Neural progenitor cell (in vitro differentiated cells): ENCODE results near the gene MINDY4. TPM values are rescaled to one million over a fixed set of nuclear protein-coding genes. Genes with fewer than 3 reads are reported as not detected.

Source experiments
- DNase-seq: peaks from one replicate; pipeline ENCODE4 v3.0.0-alpha.2; 2016; ENCODE audit warnings: low spot score
- H2AFZ ChIP-seq: fragments of 200-600 bp; sonication (generic); replicated peaks from 2 replicates; pipeline ENCODE4 v1.6.1; 2016; ENCODE audit warnings: antibody characterized with exemption
- H3F3A ChIP-seq: fragments of 200-600 bp; sonication (generic); 2 replicates; pipeline ENCODE4 v1.6.1; 2016; ENCODE audit warnings: antibody characterized with exemption, low read depth
- H3K27ac ChIP-seq: fragments of 200-600 bp; sonication (generic); 2 replicates; pipeline ENCODE4 v1.5.1; 2016; ENCODE audit warnings: mild to moderate bottlenecking
- H3K27me3 ChIP-seq: fragments of 200-600 bp; sonication (generic); 2 replicates; pipeline ENCODE4 v1.6.1; 2016; ENCODE audit warnings: mild to moderate bottlenecking, moderate library complexity
- H3K36me3 ChIP-seq: fragments of 200-600 bp; sonication (generic); 2 replicates; pipeline ENCODE4 v1.5.1; 2016
- H3K4me1 ChIP-seq: fragments of 200-600 bp; sonication (generic); 2 replicates; pipeline ENCODE4 v1.6.1; 2016; ENCODE audit warnings: mixed run types
- H3K4me2 ChIP-seq: fragments of 200-600 bp; sonication (generic); 2 replicates; pipeline ENCODE4 v1.6.1; 2016
- H3K4me3 ChIP-seq: fragments of 200-600 bp; sonication (generic); 2 replicates; pipeline ENCODE4 v1.5.1; 2016
- H3K79me2 ChIP-seq: fragments of 200-600 bp; sonication (generic); 2 replicates; pipeline ENCODE4 v1.6.1; 2016; ENCODE audit warnings: low read depth
- H3K9ac ChIP-seq: fragments of 200-600 bp; sonication (generic); 2 replicates; pipeline ENCODE4 v1.6.1; 2016
- H3K9me3 ChIP-seq: fragments of 200-600 bp; sonication (generic); 2 replicates; pipeline ENCODE4 v1.5.1; 2016; ENCODE audit warnings: low read depth
- H4K20me1 ChIP-seq: fragments of 200-600 bp; sonication (generic); 2 replicates; pipeline ENCODE4 v1.6.1; 2016; ENCODE audit warnings: low read depth
- H3K27ac Mint-ChIP-seq: 3 replicates; pipeline ENCODE4 v1.8.0; 2021; ENCODE audit warnings: mixed read lengths
- H3K27me3 Mint-ChIP-seq: 2 replicates; pipeline ENCODE4 v1.8.0; 2022; ENCODE audit warnings: low read depth, mild to moderate bottlenecking, inconsistent platforms, moderate library complexity, mixed read lengths; ENCODE audit not compliant: insufficient read depth
- H3K36me3 Mint-ChIP-seq: 3 replicates; pipeline ENCODE4 v1.8.0; 2021; ENCODE audit warnings: mixed read lengths
- H3K4me1 Mint-ChIP-seq: 3 replicates; pipeline ENCODE4 v1.8.0; 2021; ENCODE audit warnings: mixed read lengths
- H3K4me3 Mint-ChIP-seq: 3 replicates; pipeline ENCODE4 v1.8.0; 2021; ENCODE audit warnings: mild to moderate bottlenecking, moderate library complexity, mixed read lengths
- H3K9me3 Mint-ChIP-seq: 3 replicates; pipeline ENCODE4 v1.8.0; 2020; ENCODE audit warnings: mixed read lengths
- CTCF ChIP-seq: fragments of 200-600 bp; sonication (generic); IDR thresholded peaks from 2 replicates; pipeline ENCODE4 v1.5.1; 2017; ENCODE audit warnings: antibody characterized with exemption, mild to moderate bottlenecking
- EZH2 ChIP-seq: fragments of 200-600 bp; sonication (generic); IDR thresholded peaks from 2 replicates; pipeline ENCODE4 v1.6.1; 2017; ENCODE audit warnings: antibody characterized with exemption, mild to moderate bottlenecking, moderate library complexity
- EZH2phosphoT487 ChIP-seq: fragments of 200-600 bp; sonication (generic); IDR thresholded peaks from 2 replicates; pipeline ENCODE4 v1.6.1; 2017; ENCODE audit warnings: antibody characterized with exemption
- total RNA-seq: library from RNA; depleted of rRNA; stranded (reverse); fragments of >200 nt; gene quantifications from 2 replicates; pipeline ENCODE4 v1.2.3, GENCODE V29; 2015; ENCODE audit warnings: low replicate concordance

The MINDY4 gene
- total RNA-seq, 1 donor from 2014 or later: 5.9 TPM

DNA sequence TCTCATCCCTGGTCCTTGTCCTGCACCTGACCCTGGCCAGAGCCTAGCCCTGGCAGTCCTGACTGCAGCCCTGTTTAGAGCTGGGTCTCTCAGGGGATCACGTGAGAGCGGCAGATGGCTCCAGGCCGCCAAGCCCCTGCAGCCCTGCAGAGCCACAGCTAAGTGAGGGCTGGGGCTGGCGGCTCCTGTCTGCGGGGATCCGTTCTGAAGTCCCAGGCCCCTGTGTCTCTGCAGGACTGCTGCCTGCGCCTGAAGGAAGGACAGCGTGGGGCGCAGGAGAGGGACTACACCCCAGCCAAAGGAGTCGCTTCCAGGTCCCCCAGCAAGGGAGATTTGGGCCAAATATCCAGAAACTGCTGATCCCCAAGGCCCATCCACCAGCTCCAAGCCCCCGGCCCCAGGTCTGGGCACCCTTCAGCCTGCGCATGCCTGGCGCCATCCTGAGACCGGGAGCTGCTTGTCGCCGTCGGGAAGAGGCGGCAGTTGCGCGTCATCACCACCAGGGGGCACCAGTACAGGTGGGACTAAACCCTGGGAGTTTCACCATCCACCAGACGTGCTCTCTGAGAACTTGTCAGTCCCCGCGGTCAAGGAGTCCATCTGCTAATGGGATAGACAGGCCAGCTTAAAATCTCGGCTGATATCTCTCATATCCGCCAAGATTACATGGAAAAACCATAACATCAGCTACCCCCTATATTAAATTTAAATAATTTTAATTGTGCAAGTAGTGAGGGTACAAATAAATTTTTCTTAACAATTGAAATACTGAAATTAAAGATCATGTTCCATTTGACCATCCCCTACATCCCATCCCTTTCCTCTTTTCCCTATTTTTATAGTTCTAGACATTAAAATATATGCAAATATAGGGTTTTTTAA, 167.5 kb downstream of the MINDY4 start:
- H3K27ac Mint-ChIP-seq: no peak overlapping the region
- H4K20me1 ChIP-seq: no peaks in the 10 kb centered on the region
- no peaks in the 10 kb centered on the region for H3K9me3 ChIP-seq
- no peak overlapping the region for H3K9ac ChIP-seq
- H3K4me3 Mint-ChIP-seq: peak overlapping the region; percentile 21
- H3K9me3 Mint-ChIP-seq: no peaks in the 10 kb centered on the region
- peaks cover 11% of the 10 kb centered on the region for H3K4me1 Mint-ChIP-seq
- peaks cover 8% of the 10 kb centered on the region for H3F3A ChIP-seq
- peak overlapping the region; percentile 82 for H3K4me2 ChIP-seq
- no peak for TF ChIP-seq EZH2
- peak; percentile 95 for TF ChIP-seq CTCF
- TF ChIP-seq EZH2phosphoT487: no peak
- H2AFZ ChIP-seq: peak overlapping the region; percentile 80
- peak; percentile 90 for DNase-seq
- H3K27ac ChIP-seq: no peak overlapping the region
- H3K27me3 Mint-ChIP-seq: peaks cover 5% of the 10 kb centered on the region
- H3K27me3 ChIP-seq: peaks cover 44% of the 10 kb centered on the region
- H3K79me2 ChIP-seq: no peaks in the 10 kb centered on the region
- no peaks in the 10 kb centered on the region for H3K36me3 ChIP-seq
- H3K4me1 ChIP-seq: peaks cover 9% of the 10 kb centered on the region
- no peaks in the 10 kb centered on the region for H3K36me3 Mint-ChIP-seq
- peak overlapping the region; percentile 34 for H3K4me3 ChIP-seq

DNA sequence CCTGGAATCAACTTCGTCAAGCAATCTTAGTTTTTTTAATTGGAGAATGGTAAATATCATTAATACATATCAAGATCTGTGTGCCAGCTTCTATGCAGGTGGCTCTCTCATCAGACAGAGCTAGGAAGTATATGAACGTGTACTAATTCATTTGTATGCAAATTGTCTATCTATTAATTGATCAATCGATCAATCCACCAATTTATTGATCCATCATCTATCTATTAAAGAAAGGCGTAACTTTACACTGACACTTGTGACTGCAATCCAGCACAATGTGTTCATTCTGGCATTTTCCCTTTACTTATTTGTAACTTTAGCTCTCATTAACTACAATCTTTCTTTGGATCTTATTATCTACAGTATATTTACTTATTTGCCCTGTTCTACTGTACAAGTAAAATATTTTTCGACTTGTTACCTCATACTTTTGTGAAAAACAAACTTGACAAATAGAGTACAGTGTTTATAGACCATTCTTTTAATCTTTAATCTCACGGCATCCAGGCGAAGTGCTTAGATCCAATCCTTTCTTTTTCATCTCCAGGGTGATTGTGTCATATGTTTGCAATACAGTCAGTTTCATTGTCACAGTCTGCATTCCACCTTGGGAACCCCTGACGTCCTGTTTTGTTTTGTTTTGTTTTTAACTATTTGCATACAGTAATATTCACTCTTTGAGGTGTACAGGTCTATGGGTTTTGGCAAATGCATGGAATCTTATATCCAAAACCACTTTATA, 170.5 kb downstream of the MINDY4 start:
- Mint-ChIP-seq H3K4me3 (no peak overlapping the region), H3K4me1 (no peaks in the 10 kb centered on the region), H3K27ac (no peak overlapping the region), H3K36me3 (no peaks in the 10 kb centered on the region), H3K27me3 (peaks cover 1% of the 10 kb centered on the region), H3K9me3 (peaks cover 10% of the 10 kb centered on the region)
- Histone ChIP-seq H3K9ac (no peak overlapping the region), H3K4me3 (no peak overlapping the region), H3K79me2 (no peaks in the 10 kb centered on the region), H3K4me2 (no peak overlapping the region), H3K27ac (no peak overlapping the region), H3K9me3 (no peaks in the 10 kb centered on the region), H3K4me1 (no peaks in the 10 kb centered on the region), H3F3A (peaks cover 8% of the 10 kb centered on the region), H2AFZ (no peak overlapping the region), H3K36me3 (no peaks in the 10 kb centered on the region), H3K27me3 (peaks cover 47% of the 10 kb centered on the region), H4K20me1 (no peaks in the 10 kb centered on the region)
- TF ChIP-seq EZH2 (no peak), CTCF (no peak), EZH2phosphoT487 (no peak)
- DNase-seq: no peak

Other genes with a start within 250 kb of the MINDY4 start
- 95.9 and 116 TPM in 2 replicates for gene GARS1, start 176.5 kb upstream of the MINDY4 start, total RNA-seq
- 0.19 TPM in 1 of 2 replicates, not detected in the other for gene CRHR2, start 89.0 kb upstream of the MINDY4 start, total RNA-seq
- 5.0 and 7.8 TPM in 2 replicates for gene INMT, start 19.3 kb upstream of the MINDY4 start, total RNA-seq
- gene AQP1, start 140.4 kb downstream of the MINDY4 start, total RNA-seq: 0.87 TPM in 1 of 2 replicates, not detected in the other
- gene GHRHR, start 192.5 kb downstream of the MINDY4 start, total RNA-seq: not detected in 2 replicates